22Rv1 (cell line): ENCODE results near the gene ZNF629.

Experiments
- CTCF ChIP-seq: fragments of 450-650 bp; IDR thresholded peaks from 2 replicates; pipeline ENCODE4 v1.5.1; 2017; ENCODE audit warnings: mild to moderate bottlenecking
- ZFX ChIP-seq: fragments of 450-650 bp; IDR thresholded peaks from 2 replicates; pipeline ENCODE4 v1.6.1; 2017; ENCODE audit warnings: antibody characterized with exemption, borderline replicate concordance

GRCh38 chr16:30794634-30795033, 7.6 kb upstream of the ZNF629 start:
- TF ChIP-seq CTCF: no peak
- no peak for TF ChIP-seq ZFX
